ENCODE measurements around the gene ZNF518A. TPM values are rescaled to one million over a fixed set of nuclear protein-coding genes. Genes with fewer than 3 reads are reported as not detected.

Gene ZNF518A
- total RNA-seq, 1 experiment from 2014 or later = 36.2 TPM

DNA sequence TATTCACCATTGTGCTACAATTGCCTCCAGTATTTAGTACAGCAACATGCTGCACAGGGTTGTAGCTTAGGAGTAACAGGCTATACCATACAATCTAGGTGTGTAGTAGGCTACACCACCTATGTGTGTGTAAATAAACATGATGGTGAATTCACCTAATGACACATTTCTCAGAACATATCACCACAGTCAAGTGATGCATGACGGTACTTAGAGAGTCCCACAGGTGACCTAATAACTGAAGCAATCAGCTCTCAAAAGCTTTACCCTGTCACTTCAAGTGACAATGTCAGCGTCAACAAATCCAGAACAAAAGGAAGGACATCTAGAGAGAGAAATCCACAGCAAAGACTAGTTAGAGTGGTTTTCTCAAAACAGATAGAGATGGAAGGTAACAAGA lies 47.9 kb upstream of the ZNF518A start:
- no peak for DNase-seq
- H3K4me3 Mint-ChIP-seq = no peak overlapping the region
- Histone ChIP-seq H3K23ac (ENCODE audit: insufficient read length, low read depth, low read length) (no peak overlapping the region), H3K4ac (ENCODE audit: low read depth, low read length) (no peak overlapping the region), H2AK5ac (ENCODE audit: insufficient read length, low read length) (no peak overlapping the region), H3K79me2 (ENCODE audit: insufficient read depth, low read length) (no peaks in the 10 kb centered on the region), H3K27ac (ENCODE audit: insufficient read length, low read depth, low read length) (no peak overlapping the region), H4K5ac (ENCODE audit: insufficient read length, low read depth, low read length) (no peak overlapping the region), H4K20me1 (ENCODE audit: control insufficient read depth, insufficient read depth, insufficient read length) (no peaks in the 10 kb centered on the region), H3K23me2 (ENCODE audit: insufficient read length, low read depth, low read length, poor library complexity, severe bottlenecking) (no peaks in the 10 kb centered on the region), H4K91ac (ENCODE audit: insufficient read length, low read depth, low read length) (no peak overlapping the region), H3K56ac (ENCODE audit: insufficient read length, low read depth, low read length) (no peak overlapping the region), H2AFZ (ENCODE audit: low read length) (no peak overlapping the region), H3K18ac (ENCODE audit: insufficient read length, low read depth, low read length) (no peak overlapping the region), H3K4me1 (ENCODE audit: insufficient read depth, low read length) (no peaks in the 10 kb centered on the region), H3K4me2 (ENCODE audit: insufficient read depth, insufficient read length, low read length) (no peak overlapping the region), H3K14ac (ENCODE audit: insufficient read depth, low read length) (no peak overlapping the region), H2BK15ac (ENCODE audit: low read depth, low read length) (no peak overlapping the region), H2BK20ac (ENCODE audit: low read depth, low read length, poor library complexity, severe bottlenecking) (no peak overlapping the region), H2BK120ac (ENCODE audit: low read depth, low read length, poor library complexity, severe bottlenecking) (no peak overlapping the region), H3K27me3 (ENCODE audit: insufficient read depth, low read length) (no peaks in the 10 kb centered on the region), H2BK12ac (ENCODE audit: insufficient read length, low read depth, low read length) (no peak overlapping the region), H3K79me1 (ENCODE audit: insufficient read depth, low read depth, low read length, poor library complexity, severe bottlenecking) (no peaks in the 10 kb centered on the region), H3K9me3 (ENCODE audit: control insufficient read depth, low read depth, low read length) (no peaks in the 10 kb centered on the region), H3K9ac (ENCODE audit: extremely low read depth, insufficient read length, low read length) (no peak overlapping the region), H4K8ac (replicated peaks; ENCODE audit: insufficient read length, low read depth, low read length) (no peak overlapping the region), H3T11ph (ENCODE audit: low read length) (no peak overlapping the region), H2BK5ac (ENCODE audit: insufficient read length, low read length) (no peak overlapping the region)
- no CpG with 5 or more reads among the region's 2 CpGs for WGBS (ENCODE audit: extremely low coverage, insufficient read length, low lambda C conversion rate)
- H3K27ac Mint-ChIP-seq = no peak overlapping the region
- no peaks in the 10 kb centered on the region for H3K36me3 Mint-ChIP-seq (ENCODE audit: insufficient read depth in 1 of 3, low read depth in 3 of 3)
- TF ChIP-seq, protein P1, sequence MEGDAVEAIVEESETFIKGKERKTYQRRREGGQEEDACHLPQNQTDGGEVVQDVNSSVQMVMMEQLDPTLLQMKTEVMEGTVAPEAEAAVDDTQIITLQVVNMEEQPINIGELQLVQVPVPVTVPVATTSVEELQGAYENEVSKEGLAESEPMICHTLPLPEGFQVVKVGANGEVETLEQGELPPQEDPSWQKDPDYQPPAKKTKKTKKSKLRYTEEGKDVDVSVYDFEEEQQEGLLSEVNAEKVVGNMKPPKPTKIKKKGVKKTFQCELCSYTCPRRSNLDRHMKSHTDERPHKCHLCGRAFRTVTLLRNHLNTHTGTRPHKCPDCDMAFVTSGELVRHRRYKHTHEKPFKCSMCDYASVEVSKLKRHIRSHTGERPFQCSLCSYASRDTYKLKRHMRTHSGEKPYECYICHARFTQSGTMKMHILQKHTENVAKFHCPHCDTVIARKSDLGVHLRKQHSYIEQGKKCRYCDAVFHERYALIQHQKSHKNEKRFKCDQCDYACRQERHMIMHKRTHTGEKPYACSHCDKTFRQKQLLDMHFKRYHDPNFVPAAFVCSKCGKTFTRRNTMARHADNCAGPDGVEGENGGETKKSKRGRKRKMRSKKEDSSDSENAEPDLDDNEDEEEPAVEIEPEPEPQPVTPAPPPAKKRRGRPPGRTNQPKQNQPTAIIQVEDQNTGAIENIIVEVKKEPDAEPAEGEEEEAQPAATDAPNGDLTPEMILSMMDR (conservative IDR thresholded peaks at IDR 0.05) = no peak
- H3K4me1 Mint-ChIP-seq = peaks cover 5% of the 10 kb centered on the region in 2 experiments
- H3K27me3 Mint-ChIP-seq (ENCODE audit: low read depth) = no peaks in the 10 kb centered on the region; the same call in 1 of the 2 replicates
- no peaks in the 10 kb centered on the region for H3K9me3 Mint-ChIP-seq
